Neural progenitor cell (in vitro differentiated cells): Measurements from ENCODE around the gene AXIN2.

Experiments used
- EZH2 ChIP-seq: fragments of 200-600 bp; sonication (generic); IDR thresholded peaks from 2 replicates; pipeline ENCODE4 v1.6.1; 2017; ENCODE audit warnings: antibody characterized with exemption, mild to moderate bottlenecking, moderate library complexity
- EZH2phosphoT487 ChIP-seq: fragments of 200-600 bp; sonication (generic); IDR thresholded peaks from 2 replicates; pipeline ENCODE4 v1.6.1; 2017; ENCODE audit warnings: antibody characterized with exemption
- TF ChIP-seq, protein P1 (sequence below): fragments of 200-600 bp; sonication (generic); IDR thresholded peaks from 2 replicates; pipeline ENCODE4 v1.5.1; 2017; ENCODE audit warnings: antibody characterized with exemption, mild to moderate bottlenecking

DNA sequence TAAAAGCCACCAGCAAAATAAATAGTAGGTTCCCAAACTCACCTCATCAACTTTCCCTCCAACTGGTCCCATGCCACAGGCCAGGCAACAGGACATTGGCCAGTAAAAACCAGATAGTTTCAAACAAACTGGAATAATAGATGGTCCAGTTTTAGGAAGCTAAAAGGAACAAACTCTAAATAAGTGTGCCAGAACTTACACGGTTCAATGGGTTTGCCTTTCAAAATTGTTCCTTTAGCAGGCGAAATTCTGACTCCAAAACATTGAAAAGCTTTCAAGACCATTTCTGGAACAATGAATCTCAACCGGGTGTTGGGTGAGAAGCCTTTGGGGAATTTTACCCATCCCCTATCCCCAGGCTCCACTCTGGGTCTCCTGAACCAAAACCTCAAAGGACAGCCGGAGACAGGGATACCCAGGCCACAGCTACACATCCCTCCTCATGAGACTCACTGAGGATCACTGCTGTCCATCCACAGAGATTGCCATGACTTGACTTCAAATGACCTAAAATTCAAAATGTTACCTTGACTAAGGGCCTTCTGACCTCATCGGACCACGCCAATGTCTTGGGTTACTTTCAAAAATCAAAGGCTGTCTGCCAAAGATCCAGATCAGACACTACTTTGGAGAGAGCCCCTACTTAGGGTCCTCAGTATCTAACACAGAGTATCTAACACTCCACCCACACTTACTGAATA lies 13.0 kb downstream of the AXIN2 start:
- no peak for TF ChIP-seq EZH2phosphoT487
- TF ChIP-seq, protein P1, sequence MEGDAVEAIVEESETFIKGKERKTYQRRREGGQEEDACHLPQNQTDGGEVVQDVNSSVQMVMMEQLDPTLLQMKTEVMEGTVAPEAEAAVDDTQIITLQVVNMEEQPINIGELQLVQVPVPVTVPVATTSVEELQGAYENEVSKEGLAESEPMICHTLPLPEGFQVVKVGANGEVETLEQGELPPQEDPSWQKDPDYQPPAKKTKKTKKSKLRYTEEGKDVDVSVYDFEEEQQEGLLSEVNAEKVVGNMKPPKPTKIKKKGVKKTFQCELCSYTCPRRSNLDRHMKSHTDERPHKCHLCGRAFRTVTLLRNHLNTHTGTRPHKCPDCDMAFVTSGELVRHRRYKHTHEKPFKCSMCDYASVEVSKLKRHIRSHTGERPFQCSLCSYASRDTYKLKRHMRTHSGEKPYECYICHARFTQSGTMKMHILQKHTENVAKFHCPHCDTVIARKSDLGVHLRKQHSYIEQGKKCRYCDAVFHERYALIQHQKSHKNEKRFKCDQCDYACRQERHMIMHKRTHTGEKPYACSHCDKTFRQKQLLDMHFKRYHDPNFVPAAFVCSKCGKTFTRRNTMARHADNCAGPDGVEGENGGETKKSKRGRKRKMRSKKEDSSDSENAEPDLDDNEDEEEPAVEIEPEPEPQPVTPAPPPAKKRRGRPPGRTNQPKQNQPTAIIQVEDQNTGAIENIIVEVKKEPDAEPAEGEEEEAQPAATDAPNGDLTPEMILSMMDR = no peak
- TF ChIP-seq EZH2 = no peak
